Measurements from ENCODE around the gene HS3ST3A1.

HS3ST3A1 gene

DNA sequence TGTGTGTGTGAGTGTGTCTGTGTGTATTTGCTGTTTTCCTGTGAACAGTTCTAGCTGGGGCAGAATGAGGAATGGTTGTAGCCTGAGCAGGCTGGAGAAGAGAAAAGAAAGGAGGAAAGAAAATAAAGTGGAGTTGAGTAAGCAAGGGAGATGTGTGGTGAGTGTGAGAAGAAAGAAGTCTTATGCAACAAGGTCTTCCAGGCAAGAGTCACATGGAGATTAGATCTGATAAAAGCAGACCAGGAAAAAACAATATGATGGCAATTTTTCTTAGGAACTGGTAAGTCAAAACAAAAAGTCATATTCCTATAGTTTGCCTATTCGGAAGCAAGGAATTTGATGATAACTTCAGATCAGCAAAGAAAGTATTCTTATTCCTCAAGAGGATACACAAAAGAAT, 125.0 kb downstream of the HS3ST3A1 start:
- no peak overlapping the region for H3K4me3 Mint-ChIP-seq
- DNase-seq (no peak), ATAC-seq (replicated peaks) (no peak)
- H3K27ac Mint-ChIP-seq = no peak overlapping the region
- H3K9me3 Mint-ChIP-seq = peaks cover 4 to 8% of the 10 kb centered on the region in 2 donors
- no peaks in the 10 kb centered on the region for H3K36me3 Mint-ChIP-seq (ENCODE audit: insufficient read depth)
- peaks cover 23 to 34% of the 10 kb centered on the region in 2 donors for H3K27me3 Mint-ChIP-seq
- H3K4me1 Mint-ChIP-seq (ENCODE audit: low read depth in 2 of 2) = no peaks in the 10 kb centered on the region

DNA sequence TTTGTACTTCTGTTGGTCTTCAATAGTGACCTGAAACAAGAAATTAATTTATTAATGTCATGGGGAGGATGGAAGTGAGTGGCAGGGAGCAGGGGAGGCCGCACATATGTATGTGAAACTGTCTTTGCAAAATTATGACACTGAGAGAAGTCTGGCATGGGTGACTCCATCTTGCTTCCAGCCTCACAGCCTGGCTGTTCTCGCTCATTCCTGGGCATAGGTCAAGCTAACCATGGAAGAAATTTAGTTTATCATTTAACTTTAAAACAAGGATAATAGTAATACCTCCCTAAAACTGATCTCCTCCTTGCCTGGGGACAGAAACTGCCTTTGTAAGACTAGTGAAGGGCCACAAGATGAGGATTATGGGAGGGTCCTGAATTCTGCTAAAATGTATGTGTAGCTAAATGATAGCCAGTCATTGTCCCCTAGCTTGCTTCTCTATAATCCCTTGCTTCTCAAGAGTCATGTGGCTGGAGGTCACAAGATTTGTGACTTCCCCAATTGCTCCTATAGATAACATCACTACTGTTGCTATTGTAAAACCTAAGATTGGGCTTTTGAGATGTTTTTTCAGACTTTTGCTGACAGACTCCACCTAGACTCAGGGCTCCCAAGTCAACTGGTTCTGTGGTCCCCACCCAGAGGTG, 126.0 kb downstream of the HS3ST3A1 start:
- Mint-ChIP-seq H3K27me3 (peaks cover 28 to 39% of the 10 kb centered on the region in 2 donors), H3K27ac (no peak overlapping the region), H3K9me3 (peaks cover 3 to 8% of the 10 kb centered on the region in 2 donors), H3K4me1 (ENCODE audit: low read depth in 2 of 2) (no peaks in the 10 kb centered on the region), H3K4me3 (no peak overlapping the region), H3K36me3 (ENCODE audit: insufficient read depth) (no peaks in the 10 kb centered on the region)
- ATAC-seq (replicated peaks) (no peak), DNase-seq (no peak)

DNA sequence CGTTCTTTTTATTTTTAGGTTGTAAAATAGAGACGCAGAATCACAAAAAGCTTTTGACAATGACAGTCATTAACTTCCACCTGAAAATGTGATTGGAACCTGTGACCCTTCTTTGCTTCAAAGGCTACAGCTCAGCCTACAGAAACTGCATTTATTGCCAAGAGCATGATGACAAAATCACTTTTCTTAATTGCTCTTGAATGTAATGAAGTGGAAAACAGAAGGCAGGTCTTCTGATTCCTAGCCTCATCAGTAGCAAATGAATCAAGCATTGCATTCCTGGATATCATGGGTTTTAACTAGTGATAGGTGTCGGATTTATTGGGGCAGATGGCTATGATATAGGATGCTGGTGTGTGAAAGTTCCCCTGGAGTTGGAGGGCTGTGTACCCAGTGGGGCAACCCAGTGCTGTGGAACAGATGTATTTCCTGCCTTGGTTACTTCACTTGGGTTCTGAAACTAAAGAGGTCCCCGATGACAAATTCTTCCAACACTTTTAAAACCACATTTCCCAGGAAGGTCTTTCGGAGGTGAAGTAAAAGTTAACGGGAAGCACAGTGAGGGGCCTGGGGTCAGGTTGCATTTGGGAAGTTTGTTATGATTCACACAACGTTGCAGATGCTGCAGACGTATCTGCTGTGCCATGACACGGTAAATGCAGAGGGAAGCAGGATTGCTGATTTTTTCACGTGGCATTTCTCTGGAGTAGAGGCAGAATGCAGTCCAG, 127.5 kb downstream of the HS3ST3A1 start:
- DNase-seq (no peak), ATAC-seq (replicated peaks) (no peak)
- Mint-ChIP-seq H3K27ac (no peak overlapping the region), H3K36me3 (ENCODE audit: insufficient read depth) (no peaks in the 10 kb centered on the region), H3K9me3 (peaks cover 0 to 3% of the 10 kb centered on the region in 2 donors), H3K4me1 (ENCODE audit: low read depth in 2 of 2) (no peaks in the 10 kb centered on the region), H3K4me3 (no peak overlapping the region), H3K27me3 (peaks cover 28 to 39% of the 10 kb centered on the region in 2 donors)

- H3K4me3 Mint-ChIP-seq = no peak overlapping the region
- H3K36me3 Mint-ChIP-seq (ENCODE audit: insufficient read depth) = no peaks in the 10 kb centered on the region
- ATAC-seq (replicated peaks) = no peak
- H3K27me3 Mint-ChIP-seq = no peaks in the 10 kb centered on the region
- H3K9me3 Mint-ChIP-seq = peaks cover 2 to 7% of the 10 kb centered on the region in 2 donors
- H3K27ac Mint-ChIP-seq = no peak overlapping the region
- H3K4me1 Mint-ChIP-seq (ENCODE audit: low read depth in 2 of 2) = no peaks in the 10 kb centered on the region
- no peak for DNase-seq
These were observed 136.1 kb downstream of the HS3ST3A1 start for GRCh38 chr17:13465678-13466077.

GRCh38 chr17:13462673-13463124, 139.0 kb downstream of the HS3ST3A1 start:
- ATAC-seq (replicated peaks) (no peak), DNase-seq (no peak)
- peaks cover 11 to 14% of the 10 kb centered on the region in 2 donors for H3K27me3 Mint-ChIP-seq
- H3K4me3 Mint-ChIP-seq = no peak overlapping the region
- no peak overlapping the region for H3K27ac Mint-ChIP-seq
- H3K4me1 Mint-ChIP-seq (ENCODE audit: low read depth in 2 of 2) = no peaks in the 10 kb centered on the region
- peaks cover 2 to 7% of the 10 kb centered on the region in 2 donors for H3K9me3 Mint-ChIP-seq
- H3K36me3 Mint-ChIP-seq (ENCODE audit: insufficient read depth) = no peaks in the 10 kb centered on the region

DNA sequence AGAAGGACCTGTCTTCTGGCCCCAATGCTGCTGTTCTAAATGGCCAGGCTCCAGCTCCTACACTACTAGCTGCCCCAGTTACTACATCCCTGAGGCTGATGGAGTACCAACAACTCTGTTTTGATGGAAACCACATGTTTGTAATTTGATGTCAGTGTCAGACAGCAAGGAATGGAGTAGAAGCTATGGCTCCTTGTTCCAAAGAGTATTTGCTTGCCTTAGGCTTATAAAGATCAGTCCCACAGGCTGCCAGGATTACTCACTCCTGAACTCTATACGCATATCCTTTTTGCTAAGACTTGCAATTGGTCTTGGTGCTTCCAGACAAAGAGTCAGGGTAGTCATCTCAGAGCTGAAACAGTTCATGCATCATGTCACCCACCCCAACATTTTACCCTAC, 139.6 kb downstream of the HS3ST3A1 start:
- Mint-ChIP-seq H3K4me3 (no peak overlapping the region), H3K4me1 (ENCODE audit: low read depth in 2 of 2) (no peaks in the 10 kb centered on the region), H3K27ac (no peak overlapping the region), H3K9me3 (peaks cover 2 to 7% of the 10 kb centered on the region in 2 donors), H3K27me3 (peaks cover 11 to 14% of the 10 kb centered on the region in 2 donors), H3K36me3 (ENCODE audit: insufficient read depth) (no peaks in the 10 kb centered on the region)
- no peak for DNase-seq
- ATAC-seq (replicated peaks) = no peak

- Mint-ChIP-seq H3K27me3 (peaks cover 11 to 14% of the 10 kb centered on the region in 2 donors), H3K4me1 (ENCODE audit: low read depth in 2 of 2) (no peaks in the 10 kb centered on the region), H3K4me3 (no peak overlapping the region), H3K27ac (no peak overlapping the region), H3K9me3 (peaks cover 0 to 7% of the 10 kb centered on the region in 2 donors), H3K36me3 (ENCODE audit: insufficient read depth) (no peaks in the 10 kb centered on the region)
- DNase-seq (no peak), ATAC-seq (replicated peaks) (no peak)
These were observed 141.3 kb downstream of the HS3ST3A1 start for GRCh38 chr17:13460261-13461000.

- Mint-ChIP-seq H3K36me3 (ENCODE audit: insufficient read depth) (no peaks in the 10 kb centered on the region), H3K27me3 (peaks cover 11 to 14% of the 10 kb centered on the region in 2 donors), H3K4me1 (ENCODE audit: low read depth in 2 of 2) (no peaks in the 10 kb centered on the region), H3K4me3 (no peak overlapping the region), H3K9me3 (no peaks in the 10 kb centered on the region), H3K27ac (no peak overlapping the region)
- DNase-seq (no peak), ATAC-seq (replicated peaks) (no peak)
These were observed 143.9 kb downstream of the HS3ST3A1 start for GRCh38 chr17:13457783-13458182.
